A673 (cell line): Measurements from ENCODE around the gene PIEZO1.

Experiments used
- EZH2 ChIP-seq: fragments of 200-600 bp; sonication (generic); IDR thresholded peaks from 2 replicates; pipeline ENCODE4 v1.6.1; 2017; ENCODE audit warnings: borderline replicate concordance, low read depth, mild to moderate bottlenecking, mixed read lengths, antibody characterized with exemption, low read length; ENCODE audit not compliant: poor library complexity, severe bottlenecking
- TF ChIP-seq, protein P1 (sequence below): fragments of 300-800, 200-600 bp; sonication (generic); conservative IDR thresholded peaks from 2 replicates; pipeline ENCODE4 v1.5.1; 2017; ENCODE audit warnings: low read depth, mild to moderate bottlenecking, antibody characterized with exemption, low read length, moderate library complexity, mixed read lengths

DNA sequence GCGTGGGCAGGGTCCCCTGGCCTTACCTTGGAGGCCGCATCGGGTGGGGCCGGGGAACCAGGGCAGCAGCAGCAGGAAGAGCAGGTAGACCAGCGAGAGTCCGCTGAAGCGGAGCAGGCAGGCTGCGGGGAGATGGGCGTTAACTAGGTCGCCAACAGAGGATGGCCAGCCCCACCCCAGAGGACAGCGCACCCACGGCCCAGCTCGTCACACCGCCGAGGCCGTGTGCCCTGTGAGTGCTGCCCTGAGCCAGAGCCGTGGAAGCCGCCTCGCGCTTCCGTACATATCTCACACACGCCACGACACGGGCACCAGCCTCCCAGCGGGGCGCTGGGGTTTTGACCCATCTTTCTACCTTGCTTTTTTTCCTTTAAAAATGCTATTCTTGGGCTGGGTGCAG lies 35.7 kb downstream of the PIEZO1 start:
- TF ChIP-seq, protein P1, sequence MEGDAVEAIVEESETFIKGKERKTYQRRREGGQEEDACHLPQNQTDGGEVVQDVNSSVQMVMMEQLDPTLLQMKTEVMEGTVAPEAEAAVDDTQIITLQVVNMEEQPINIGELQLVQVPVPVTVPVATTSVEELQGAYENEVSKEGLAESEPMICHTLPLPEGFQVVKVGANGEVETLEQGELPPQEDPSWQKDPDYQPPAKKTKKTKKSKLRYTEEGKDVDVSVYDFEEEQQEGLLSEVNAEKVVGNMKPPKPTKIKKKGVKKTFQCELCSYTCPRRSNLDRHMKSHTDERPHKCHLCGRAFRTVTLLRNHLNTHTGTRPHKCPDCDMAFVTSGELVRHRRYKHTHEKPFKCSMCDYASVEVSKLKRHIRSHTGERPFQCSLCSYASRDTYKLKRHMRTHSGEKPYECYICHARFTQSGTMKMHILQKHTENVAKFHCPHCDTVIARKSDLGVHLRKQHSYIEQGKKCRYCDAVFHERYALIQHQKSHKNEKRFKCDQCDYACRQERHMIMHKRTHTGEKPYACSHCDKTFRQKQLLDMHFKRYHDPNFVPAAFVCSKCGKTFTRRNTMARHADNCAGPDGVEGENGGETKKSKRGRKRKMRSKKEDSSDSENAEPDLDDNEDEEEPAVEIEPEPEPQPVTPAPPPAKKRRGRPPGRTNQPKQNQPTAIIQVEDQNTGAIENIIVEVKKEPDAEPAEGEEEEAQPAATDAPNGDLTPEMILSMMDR, result no peak
- no peak for TF ChIP-seq EZH2
